HCT116 (cell line): ENCODE results near the gene YWHAG. TPM values are rescaled to one million over a fixed set of nuclear protein-coding genes. Genes with fewer than 3 reads are reported as not detected.

Experiments used
- ATAC-seq: fragments of 200-7000 bp; cut with Tn5 transposase; 2 replicates; pipeline ENCODE4 v1.9.1; 2020; ENCODE audit warnings: mild to moderate bottlenecking, moderate library complexity
- BruUV-seq: library from RNA; stranded (reverse); fragments of 400-500 nt; replicated peaks from 2 replicates; lab custom pipeline; 2021; lab: Mats Ljungman, UMichigan
- CTCF ChIA-PET: fragments of 300-600 bp; sonication (Branson Sonifier 250); formaldehyde crosslinking; loops from one replicate; lab custom pipeline; 2021; ENCODE audit warnings: antibody characterized with exemption; lab: Charles Lee
- POLR2A ChIA-PET: fragments of 300-600, 350-600 bp; sonication (Branson Sonifier 250); formaldehyde crosslinking; loops from one replicate; lab custom pipeline; 2021; ENCODE audit warnings: antibody characterized with exemption; lab: Charles Lee
- RAD21 ChIA-PET, 2 experiments: fragments of 300-600 bp; sonication (Branson Sonifier 250); formaldehyde crosslinking; loops; one replicate each; lab custom pipeline; 2023; ENCODE audit warnings: low total read pairs in 2 of 2; ENCODE audit not compliant: uncharacterized antibody in 2 of 2, unreplicated experiment in 2 of 2, low non-redundant PET in 1 of 2; lab: Charles Lee
- DNase-seq: peaks from one replicate; pipeline ENCODE4 v3.0.0-alpha.2; 2010; ENCODE audit warnings: low read depth, low spot score
- H2AFZ ChIP-seq: fragments of 200-600 bp; shearing (Covaris generic), sonication (generic); 2 replicates; pipeline ENCODE4 v1.6.1; 2017; ENCODE audit warnings: low read depth, mixed run types, mixed read lengths, antibody characterized with exemption, low read length; ENCODE audit not compliant: poor library complexity, severe bottlenecking
- H3K27ac ChIP-seq: 2 replicates; pipeline ENCODE4 v1.5.1; 2012; ENCODE audit warnings: low read depth, low read length
- H3K27me3 ChIP-seq: fragments of 200-600 bp; sonication (generic); 2 replicates; pipeline ENCODE4 v1.6.1; 2016; ENCODE audit warnings: mixed run types, low read length, mixed read lengths; ENCODE audit not compliant: insufficient read depth
- H3K36me3 ChIP-seq, 2 experiments: fragments of 200-500 bp in 1 of 2; fragments of 200-600 bp in 1 of 2; sonication (Bioruptor generic) in 1 of 2; sonication (generic) in 1 of 2; 2 replicates each; pipeline versions ENCODE4 v1.5.1 to v1.6.1; 2014 to 2016; ENCODE audit warnings: low read length in 2 of 2, inconsistent platforms in 1 of 2, mixed read lengths in 1 of 2, mixed run types in 1 of 2; ENCODE audit not compliant: insufficient read depth in 2 of 2, control insufficient read depth in 1 of 2
- H3K4me1 ChIP-seq, 2 experiments: fragments of 200-600 bp in 1 of 2; sonication (generic) in 1 of 2; 2 replicates each; pipeline versions ENCODE4 v1.5.1 to v1.6.1; 2012 to 2017; ENCODE audit warnings: low read length in 2 of 2, inconsistent platforms in 1 of 2, mild to moderate bottlenecking in 1 of 2, mixed read lengths in 1 of 2, mixed run types in 1 of 2, moderate library complexity in 1 of 2; ENCODE audit not compliant: insufficient read depth in 2 of 2, control insufficient read depth in 1 of 2
- H3K4me2 ChIP-seq: fragments of 200-600 bp; sonication (generic); 2 replicates; pipeline ENCODE4 v1.6.1; 2017; ENCODE audit warnings: mixed run types, low read length, mixed read lengths
- H3K4me3 ChIP-seq, 2 experiments: fragments of 200-600 bp in 1 of 2; sonication (generic) in 1 of 2; replicated peaks in 1 of 2; 2 replicates each; pipeline ENCODE4 v1.5.1; 2011 to 2016; ENCODE audit warnings: low read length in 2 of 2, control low read depth in 1 of 2, low read depth in 1 of 2, mild to moderate bottlenecking in 1 of 2, mixed read lengths in 1 of 2, mixed run types in 1 of 2
- H3K79me2 ChIP-seq: fragments of 200-600 bp; sonication (generic); 2 replicates; pipeline ENCODE4 v1.6.1; 2017; ENCODE audit warnings: mild to moderate bottlenecking, mixed run types, low read length, moderate library complexity, mixed read lengths; ENCODE audit not compliant: insufficient read depth
- H3K9ac ChIP-seq: fragments of 200-600 bp; sonication (generic); 2 replicates; pipeline ENCODE4 v1.6.1; 2016; ENCODE audit warnings: low read length, mixed read lengths
- H3K9me2 ChIP-seq: fragments of 200-600 bp; sonication (generic), shearing (Covaris generic); 2 replicates; pipeline ENCODE4 v1.6.1; 2017; ENCODE audit warnings: mixed run types, mild to moderate bottlenecking, moderate library complexity; ENCODE audit not compliant: insufficient read depth
- H3K9me3 ChIP-seq, 2 experiments: fragments of 200-500 bp in 1 of 2; fragments of 200-600 bp in 1 of 2; sonication (Bioruptor generic) in 1 of 2; sonication (generic) in 1 of 2; 2 replicates each; pipeline ENCODE4 v1.6.1; 2014 to 2017; ENCODE audit warnings: low read length in 2 of 2, mixed read lengths in 2 of 2, inconsistent platforms in 1 of 2, low read depth in 1 of 2, mild to moderate bottlenecking in 1 of 2, mixed run types in 1 of 2, moderate library complexity in 1 of 2; ENCODE audit not compliant: control insufficient read depth in 1 of 2, insufficient read depth in 1 of 2
- H4K20me1 ChIP-seq: fragments of 200-600 bp; sonication (generic), shearing (Covaris generic); 2 replicates; pipeline ENCODE4 v1.6.1; 2017; ENCODE audit warnings: mixed run types, mild to moderate bottlenecking, moderate library complexity; ENCODE audit not compliant: insufficient read depth
- ATF3 ChIP-seq: IDR thresholded peaks from 2 replicates; pipeline ENCODE4 v1.6.1; 2012
- CTCF ChIP-seq, 3 experiments: fragments of 200-600 bp in 1 of 3; sonication (generic) in 1 of 3; IDR thresholded peaks in 2 of 3; conservative IDR thresholded peaks in 1 of 3; 2 replicates each; pipeline ENCODE4 v1.5.1; 2012 to 2017; ENCODE audit warnings: low read depth in 2 of 3, low read length in 2 of 3, antibody characterized with exemption in 1 of 3, borderline replicate concordance in 1 of 3, control low read depth in 1 of 3, mild to moderate bottlenecking in 1 of 3, mixed read lengths in 1 of 3, mixed run types in 1 of 3, moderate library complexity in 1 of 3; ENCODE audit not compliant: insufficient read depth in 1 of 3
- EZH2 ChIP-seq: fragments of 200-600 bp; sonication (generic); IDR thresholded peaks from 2 replicates; pipeline ENCODE4 v1.6.1; 2017; ENCODE audit warnings: antibody characterized with exemption, mixed run types
- MAX ChIP-seq: IDR thresholded peaks from 2 replicates; pipeline ENCODE4 v1.6.1; 2012
- RAD21 ChIP-seq: IDR thresholded peaks from 2 replicates; pipeline ENCODE4 v1.6.1; 2012; ENCODE audit warnings: low read depth, mild to moderate bottlenecking
- REST ChIP-seq: IDR thresholded peaks from 2 replicates; pipeline ENCODE4 v1.6.1; 2012; ENCODE audit warnings: low read depth
- SIN3A ChIP-seq: IDR thresholded peaks from 2 replicates; pipeline ENCODE4 v1.6.1; 2012; ENCODE audit warnings: low read depth
- TCF7L2 ChIP-seq: IDR thresholded peaks from 2 replicates; pipeline ENCODE4 v1.7.0; 2011; ENCODE audit warnings: borderline replicate concordance, inconsistent platforms; ENCODE audit not compliant: insufficient read depth, insufficient read length; ENCODE audit errors: extremely low read depth
- ZBTB33 ChIP-seq: IDR thresholded peaks from 2 replicates; pipeline ENCODE4 v1.6.1; 2011; ENCODE audit warnings: mild to moderate bottlenecking, low read length, moderate library complexity; ENCODE audit not compliant: insufficient replicate concordance; ENCODE audit errors: extremely low read depth
- ZNF274 ChIP-seq: fragments of 200-500 bp; sonication (Bioruptor generic); IDR thresholded peaks from 2 replicates; pipeline ENCODE4 v1.6.1; 2014; ENCODE audit warnings: mild to moderate bottlenecking, low read depth, low read length, inconsistent platforms
- intact Hi-C: fragments of 100-400 bp; cut with micrococcal nuclease; formaldehyde crosslinking; loops from 2 replicates; pipeline ENCODE4 v1.10.0; 2022
- total RNA-seq: library from RNA; stranded (reverse); gene quantifications from one replicate; pipeline ENCODE4 v1.2.1, GENCODE V29; 2021; ENCODE audit not compliant: unreplicated experiment

Gene YWHAG
- total RNA-seq, 1 experiment from 2014 or later: 170 TPM

- ChIA-PET RAD21 (no interaction called here), POLR2A (interaction anchor here (1.2 kb wide), 1 partner anchor 16 kb away, joined by 3 read pairs; no protein-coding TSS in a partner anchor), CTCF (no interaction called here)
- H3K9ac ChIP-seq: no peak overlapping the region
- no peak overlapping the region for H3K4me3 ChIP-seq
- TF ChIP-seq ZBTB33 (no peak), EZH2 (no peak), RAD21 (no peak), MAX (no peak), ATF3 (no peak), SIN3A (no peak), CTCF (IDR thresholded peaks at IDR 0.05 in 2 of 3, conservative IDR thresholded peaks at IDR 0.05 in 1 of 3; ENCODE audit: borderline replicate concordance in 1 of 3, insufficient read depth in 1 of 3, low read depth in 2 of 3, low read length in 2 of 3) (no peak), TCF7L2 (no peak), ZNF274 (no peak), REST (no peak)
- DNase-seq (no peak), ATAC-seq (no peak)
- no peak overlapping the region for H3K4me2 ChIP-seq
- H4K20me1 ChIP-seq: peaks cover 32% of the 10 kb centered on the region; the same call in 1 of the 2 replicates
- no peaks in the 10 kb centered on the region for H3K9me2 ChIP-seq
- peaks cover 14 to 27% of the 10 kb centered on the region in 2 experiments; a peak in 3 of 4 replicates for H3K36me3 ChIP-seq
- H3K27ac ChIP-seq: no peak overlapping the region
- no peaks in the 10 kb centered on the region for H3K27me3 ChIP-seq
- no peak overlapping the region for H2AFZ ChIP-seq
- intact Hi-C loops: no loop called here
- no TSS peak for BruUV-seq
- peaks cover 100% of the 10 kb centered on the region for H3K79me2 ChIP-seq
- H3K9me3 ChIP-seq: no peaks in the 10 kb centered on the region
- H3K4me1 ChIP-seq: peaks cover 2 to 18% of the 10 kb centered on the region in 2 experiments; a peak in 1 of 4 replicates
Measured at GRCh38 chr7:76334320-76334967, 24.3 kb downstream of the YWHAG start.
